ENCODE data around the gene HSPA2.

GRCh38 chr14:64503434-64504309 lies 36.9 kb upstream of the HSPA2 start, which contains the start of gene ZBTB25:
- TF ChIP-seq CHD1 (IDR thresholded peaks at IDR 0.05; ENCODE audit: low read depth, low read length) (peak; percentile 15; the same call in 1 of the 2 replicates), ELK1 (IDR thresholded peaks at IDR 0.05; ENCODE audit: borderline replicate concordance, low read depth, low read length) (no peak), CTCF (conservative IDR thresholded peaks at IDR 0.05; ENCODE audit: low read depth, low read length) (no peak), RFX5 (IDR thresholded peaks at IDR 0.05; ENCODE audit: low read depth, low read length) (no peak), POLR2A (IDR thresholded peaks at IDR 0.05; ENCODE audit: low read depth, low read length) (peak; percentile 72), NFE2L2 (IDR thresholded peaks at IDR 0.05; ENCODE audit: low read depth, low read length) (0 out of 2 replicates have a peak, but pooled peaks have one; percentile 4), MAZ (IDR thresholded peaks at IDR 0.05; ENCODE audit: borderline replicate concordance, low read depth, low read length) (peak; percentile 76), MXI1 (IDR thresholded peaks at IDR 0.05; ENCODE audit: borderline replicate concordance, low read depth, low read length) (0 out of 2 replicates have a peak, but pooled peaks have one; percentile 13), CEBPB (IDR thresholded peaks at IDR 0.05; ENCODE audit: low read depth, low read length) (no peak), SMC3 (IDR thresholded peaks at IDR 0.05; ENCODE audit: low read depth, low read length) (no peak)
